Mesothelial cell of epicardium (in vitro differentiated cells): Measurements from ENCODE around the gene CCND2. TPM values are rescaled to one million over a fixed set of nuclear protein-coding genes. Genes with fewer than 3 reads are reported as not detected.
A peak's percentile ranks its signal among the peaks of the same experiment; 100 is the strongest.

ENCODE experiments used
- DNase-seq, 2 experiments: peaks; one replicate each; pipeline ENCODE4 v3.0.0; 2021; ENCODE audit warnings: low spot score in 2 of 2; ENCODE audit not compliant: unreplicated experiment in 2 of 2
- H3K27ac Mint-ChIP-seq: 2 replicates; pipeline ENCODE4 v1.8.0; 2021; ENCODE audit warnings: mixed read lengths
- H3K27me3 Mint-ChIP-seq: 2 replicates; pipeline ENCODE4 v1.8.0; 2021; ENCODE audit warnings: low read depth, mixed read lengths
- H3K36me3 Mint-ChIP-seq: 2 replicates; pipeline ENCODE4 v1.8.0; 2021; ENCODE audit warnings: mixed read lengths
- H3K4me1 Mint-ChIP-seq: 2 replicates; pipeline ENCODE4 v1.8.0; 2021; ENCODE audit warnings: mixed read lengths
- H3K4me3 Mint-ChIP-seq: 2 replicates; pipeline ENCODE4 v1.8.0; 2021; ENCODE audit warnings: mild to moderate bottlenecking, moderate library complexity, mixed read lengths
- H3K9me3 Mint-ChIP-seq: 2 replicates; pipeline ENCODE4 v1.8.0; 2021; ENCODE audit warnings: mixed read lengths
- CTCF ChIP-seq: fragments of 200-600 bp; sonication (generic); IDR thresholded peaks from one replicate; pipeline ENCODE4 v1.5.0; 2021; ENCODE audit warnings: antibody characterized with exemption; ENCODE audit not compliant: unreplicated experiment
- total RNA-seq: library from RNA; stranded (reverse); gene quantifications from 3 replicates; pipeline ENCODE4 v1.2.1, GENCODE V29; 2021

Gene CCND2
- total RNA-seq, 1 donor from 2014 or later: 412 TPM

GRCh38 chr12:4292341-4293073 is 18.9 kb downstream of the CCND2 start:
- no peak for DNase-seq
- Mint-ChIP-seq H3K27ac (peak overlapping the region; percentile 67), H3K27me3 (no peaks in the 10 kb centered on the region), H3K9me3 (no peaks in the 10 kb centered on the region), H3K4me3 (no peak overlapping the region), H3K36me3 (peaks cover 47% of the 10 kb centered on the region), H3K4me1 (peaks cover 21% of the 10 kb centered on the region)
- no peak for TF ChIP-seq CTCF

- Mint-ChIP-seq H3K27ac (peak overlapping the region; percentile 63), H3K4me3 (no peak overlapping the region), H3K27me3 (no peaks in the 10 kb centered on the region), H3K4me1 (peaks cover 21% of the 10 kb centered on the region), H3K36me3 (peaks cover 50% of the 10 kb centered on the region), H3K9me3 (no peaks in the 10 kb centered on the region)
- DNase-seq: no peak
- TF ChIP-seq CTCF: no peak
Measured at GRCh38 chr12:4293299-4293965, 19.9 kb downstream of the CCND2 start.

- DNase-seq: no peak
- no peak for TF ChIP-seq CTCF
- peaks cover 21% of the 10 kb centered on the region for H3K4me1 Mint-ChIP-seq
- H3K27me3 Mint-ChIP-seq: no peaks in the 10 kb centered on the region
- H3K36me3 Mint-ChIP-seq: peaks cover 46% of the 10 kb centered on the region
- H3K27ac Mint-ChIP-seq: peak overlapping the region; percentile 63
- no peak overlapping the region for H3K4me3 Mint-ChIP-seq
- H3K9me3 Mint-ChIP-seq: no peaks in the 10 kb centered on the region
Measured at GRCh38 chr12:4293966-4294505, 20.5 kb downstream of the CCND2 start.

GRCh38 chr12:4296751-4297150 is 23.2 kb downstream of the CCND2 start:
- Mint-ChIP-seq H3K9me3 (no peaks in the 10 kb centered on the region), H3K4me3 (no peak overlapping the region), H3K4me1 (peaks cover 10% of the 10 kb centered on the region), H3K27me3 (no peaks in the 10 kb centered on the region), H3K27ac (peak overlapping the region; percentile 56), H3K36me3 (peaks cover 48% of the 10 kb centered on the region)
- no peak for DNase-seq
- no peak for TF ChIP-seq CTCF

GRCh38 chr12:4297617-4298016 is 24.1 kb downstream of the CCND2 start:
- Mint-ChIP-seq H3K9me3 (no peaks in the 10 kb centered on the region), H3K4me1 (peaks cover 5% of the 10 kb centered on the region), H3K27me3 (no peaks in the 10 kb centered on the region), H3K36me3 (peaks cover 55% of the 10 kb centered on the region), H3K27ac (peak overlapping the region; percentile 47), H3K4me3 (no peak overlapping the region)
- DNase-seq: no peak
- TF ChIP-seq CTCF: no peak
